SK-N-SH (cell line): ENCODE results near the gene OR52E5. TPM values are rescaled to one million over a fixed set of nuclear protein-coding genes. Genes with fewer than 3 reads are reported as not detected.

Experiments used
- CTCF ChIA-PET: fragments of 300-600, 350-600 bp; formaldehyde crosslinking; extraction: SDS; loops from one replicate; lab custom pipeline; 2021; lab: Yijun Ruan, JAX
- POLR2A ChIA-PET: fragments of 350-600 bp; sonication (Branson Sonifier 250); formaldehyde crosslinking; extraction: SDS; loops from one replicate; lab custom pipeline; 2020; ENCODE audit warnings: antibody characterized with exemption, inconsistent platforms; lab: Yijun Ruan, JAX
- DNase-seq: peaks from one replicate; pipeline ENCODE4 v3.0.0; 2012
- H2AFZ ChIP-seq: fragments of 200-600 bp; sonication (generic); 2 replicates; pipeline ENCODE4 v1.8.1; 2016; ENCODE audit warnings: antibody characterized with exemption, mild to moderate bottlenecking, low read depth
- H3F3A ChIP-seq: fragments of 200-600 bp; sonication (generic); replicated peaks from 2 replicates; pipeline ENCODE3; 2016; ENCODE audit warnings: antibody characterized with exemption, mild to moderate bottlenecking; ENCODE audit not compliant: insufficient read depth
- H3K27ac ChIP-seq, 2 experiments: fragments of 200-500 bp in 1 of 2; fragments of 200-600 bp in 1 of 2; sonication (Bioruptor generic) in 1 of 2; sonication (generic), shearing (Covaris generic) in 1 of 2; 2 replicates each; pipeline versions ENCODE4 v1.5.1 to v1.6.1; 2014 to 2016; ENCODE audit warnings: low read depth in 2 of 2, inconsistent platforms in 1 of 2, low read length in 1 of 2, mild to moderate bottlenecking in 1 of 2, mixed read lengths in 1 of 2
- H3K27me3 ChIP-seq: fragments of 200-600 bp; sonication (generic), shearing (Covaris generic); 2 replicates; pipeline ENCODE4 v1.6.1; 2016; ENCODE audit warnings: mixed run types; ENCODE audit not compliant: insufficient read depth
- H3K36me3 ChIP-seq, 2 experiments: fragments of 200-500 bp in 1 of 2; fragments of 200-600 bp in 1 of 2; sonication (Bioruptor generic) in 1 of 2; sonication (generic) in 1 of 2; replicated peaks in 1 of 2; 2 replicates each; pipeline versions ENCODE3 to v1.5.1; 2014 to 2016; ENCODE audit warnings: low read length in 1 of 2, mild to moderate bottlenecking in 1 of 2; ENCODE audit not compliant: insufficient read depth in 2 of 2, control insufficient read depth in 1 of 2
- H3K4me1 ChIP-seq, 2 experiments: fragments of 200-500 bp in 1 of 2; fragments of 200-600 bp in 1 of 2; sonication (Bioruptor generic) in 1 of 2; sonication (generic), shearing (Covaris generic) in 1 of 2; 2 replicates each; pipeline versions ENCODE4 v1.5.1 to v1.6.1; 2014 to 2016; ENCODE audit warnings: low read depth in 1 of 2, low read length in 1 of 2, mixed run types in 1 of 2; ENCODE audit not compliant: insufficient read depth in 2 of 2, control insufficient read depth in 1 of 2
- H3K4me2 ChIP-seq: fragments of 200-600 bp; sonication (generic), shearing (Covaris generic); 2 replicates; pipeline ENCODE4 v1.6.1; 2017; ENCODE audit warnings: mixed run types
- H3K4me3 ChIP-seq, 2 experiments: fragments of 200-500 bp in 1 of 2; fragments of 200-600 bp in 1 of 2; sonication (Bioruptor generic) in 1 of 2; sonication (generic), shearing (Covaris generic) in 1 of 2; 2 replicates each; pipeline versions ENCODE4 v1.5.1 to v1.8.1; 2014 to 2016; ENCODE audit warnings: low read depth in 2 of 2, inconsistent platforms in 1 of 2, low read length in 1 of 2, mild to moderate bottlenecking in 1 of 2, mixed read lengths in 1 of 2, moderate library complexity in 1 of 2
- H3K79me2 ChIP-seq: fragments of 200-600 bp; sonication (generic); 2 replicates; pipeline ENCODE4 v1.8.1; 2017; ENCODE audit warnings: mild to moderate bottlenecking; ENCODE audit not compliant: insufficient read depth
- H3K9ac ChIP-seq: fragments of 200-600 bp; sonication (generic); 2 replicates; pipeline ENCODE4 v1.6.1; 2017; ENCODE audit warnings: mixed run types
- H3K9me2 ChIP-seq: fragments of 200-600 bp; sonication (generic); 2 replicates; pipeline ENCODE4 v1.6.1; 2017; ENCODE audit warnings: mixed run types
- H3K9me3 ChIP-seq: fragments of 200-600 bp; sonication (generic); 2 replicates; pipeline ENCODE4 v1.6.1; 2017; ENCODE audit warnings: mixed run types, mild to moderate bottlenecking, moderate library complexity
- H4K20me1 ChIP-seq: fragments of 200-600 bp; sonication (generic); 2 replicates; pipeline ENCODE4 v1.6.1; 2017; ENCODE audit warnings: mild to moderate bottlenecking, mixed run types; ENCODE audit not compliant: insufficient read depth
- CTCF ChIP-seq: fragments of 200-600 bp; sonication (generic); IDR thresholded peaks from 2 replicates; pipeline ENCODE4 v1.6.1; 2017; ENCODE audit warnings: antibody characterized with exemption, mild to moderate bottlenecking, moderate library complexity
- ELF1 ChIP-seq: IDR thresholded peaks from 2 replicates; pipeline ENCODE4 v1.4.0; 2012
- EZH2phosphoT487 ChIP-seq: fragments of 200-600 bp; sonication (generic); IDR thresholded peaks from 2 replicates; pipeline ENCODE4 v1.6.1; 2017; ENCODE audit warnings: low read depth, mixed run types, mild to moderate bottlenecking, antibody characterized with exemption, moderate library complexity, borderline replicate concordance
- FOSL2 ChIP-seq: IDR thresholded peaks from 2 replicates; pipeline ENCODE4 v1.4.0; 2012; ENCODE audit warnings: low read depth, mild to moderate bottlenecking, moderate library complexity, borderline replicate concordance
- FOXJ3 ChIP-seq: sonication (generic); formaldehyde crosslinking; IDR thresholded peaks from 2 replicates; pipeline ENCODE4 v1.5.1; 2020; ENCODE audit warnings: mild to moderate bottlenecking, missing genetic modification reagents
- FOXM1 ChIP-seq: IDR thresholded peaks from 2 replicates; pipeline ENCODE4 v1.4.0; 2012; ENCODE audit warnings: low read depth, mild to moderate bottlenecking
- GABPA ChIP-seq: IDR thresholded peaks from 2 replicates; pipeline ENCODE4 v1.4.0; 2012; ENCODE audit warnings: low read depth, mild to moderate bottlenecking
- GATA2 ChIP-seq: sonication (generic); formaldehyde crosslinking; IDR thresholded peaks from 2 replicates; pipeline ENCODE4 v1.5.0; 2020; ENCODE audit warnings: mild to moderate bottlenecking, missing genetic modification reagents
- IRF3 ChIP-seq: fragments of 150-350 bp; IDR thresholded peaks from 2 replicates; pipeline ENCODE4 v1.6.1; 2016; ENCODE audit warnings: mild to moderate bottlenecking, low read depth, low read length
- MEF2A ChIP-seq: IDR thresholded peaks from 2 replicates; pipeline ENCODE4 v1.4.0; 2012; ENCODE audit warnings: low read depth, borderline replicate concordance
- NFIC ChIP-seq: IDR thresholded peaks from 2 replicates; pipeline ENCODE4 v1.4.0; 2012; ENCODE audit warnings: borderline replicate concordance
- NRF1 ChIP-seq: IDR thresholded peaks from 2 replicates; pipeline ENCODE4 v1.6.1; 2012; ENCODE audit warnings: low read depth, mild to moderate bottlenecking, low read length
- RAD21 ChIP-seq: IDR thresholded peaks from 2 replicates; pipeline ENCODE4 v1.6.1; 2012; ENCODE audit warnings: mild to moderate bottlenecking, low read length
- RXRA ChIP-seq: IDR thresholded peaks from 2 replicates; pipeline ENCODE4 v1.4.0; 2012; ENCODE audit warnings: low read depth, mild to moderate bottlenecking, borderline replicate concordance
- SMC3 ChIP-seq: IDR thresholded peaks from 2 replicates; pipeline ENCODE4 v1.6.1; 2012; ENCODE audit warnings: low read depth, low read length, improper control_type of control experiment
- TEAD4 ChIP-seq: IDR thresholded peaks from 2 replicates; pipeline ENCODE4 v1.4.0; 2012; ENCODE audit warnings: mild to moderate bottlenecking, borderline replicate concordance; ENCODE audit not compliant: insufficient read depth
- USF2 ChIP-seq: fragments of 150-350 bp; IDR thresholded peaks from 2 replicates; pipeline ENCODE4 v1.6.1; 2017; ENCODE audit warnings: antibody characterized with exemption, low read length, low read depth, borderline replicate concordance
- YY1 ChIP-seq: IDR thresholded peaks from 2 replicates; pipeline ENCODE4 v1.4.0; 2012; ENCODE audit warnings: low read depth, mild to moderate bottlenecking
- ZBTB33 ChIP-seq: IDR thresholded peaks from 2 replicates; pipeline ENCODE4 v1.4.0; 2012; ENCODE audit warnings: low read depth, borderline replicate concordance
- WGBS: methylation state at CpG from one replicate; pipeline ENCODE4 v1.1.6; 2017; ENCODE audit warnings: low lambda C conversion rate; 5-methylcytosine and 5-hydroxymethylcytosine counted together
- polyA plus RNA-seq, 3 experiments: library from polyadenylated mRNA; depleted of rRNA; stranded (reverse); fragments of >200 nt; gene quantifications; 2 replicates each; pipeline ENCODE4 v1.2.3, GENCODE V29; 2012

Gene OR52E5
- polyA plus RNA-seq, 1 of the 3 experiments (the other 2 are of a cell fraction), result not detected

- TF ChIP-seq USF2, result no peak
- no peak for TF ChIP-seq GABPA
- no peak for TF ChIP-seq FOSL2
- TF ChIP-seq GATA2 (CRISPR knock-in tag), result no peak
Observed at GRCh38 chr11:5899534-5899933, 6.5 kb downstream of the OR52E5 start (continued).

- POLR2A ChIA-PET, result no interaction called here
Observed at GRCh38 chr11:5910540-5910939, 17.5 kb downstream of the OR52E5 start.

More at GRCh38 chr11:5910540-5910939, 17.5 kb downstream of the OR52E5 start:
- no peaks in the 10 kb centered on the region for H3K79me2 ChIP-seq
- H3K27ac ChIP-seq, result no peak overlapping the region
- no peaks in the 10 kb centered on the region for H4K20me1 ChIP-seq
- no peaks in the 10 kb centered on the region for H3K4me1 ChIP-seq
- no peaks in the 10 kb centered on the region for H3F3A ChIP-seq
- no peak overlapping the region for H3K4me2 ChIP-seq
- H3K27me3 ChIP-seq, result no peaks in the 10 kb centered on the region
- no peak overlapping the region for H3K4me3 ChIP-seq
- no peak for TF ChIP-seq MEF2A
- TF ChIP-seq NRF1, result no peak
- TF ChIP-seq FOXM1, result no peak
- no peak for TF ChIP-seq EZH2phosphoT487
- no peak for TF ChIP-seq IRF3
- no peak for TF ChIP-seq ELF1
- TF ChIP-seq NFIC, result no peak
- no peak for TF ChIP-seq RAD21
- TF ChIP-seq ZBTB33, result no peak
- TF ChIP-seq YY1, result no peak
- no peak for TF ChIP-seq SMC3
- no peak for TF ChIP-seq GABPA
- no peak for TF ChIP-seq CTCF
- no peak for TF ChIP-seq FOXJ3 (CRISPR knock-in tag)
- TF ChIP-seq RXRA, result no peak
- no peak for TF ChIP-seq TEAD4
- TF ChIP-seq, all 33 proteins: peak for 0
- Histone ChIP-seq H3K9ac (no peak overlapping the region), H3K9me3 (no peaks in the 10 kb centered on the region), H2AFZ (no peak overlapping the region), H3K9me2 (no peaks in the 10 kb centered on the region), H3K36me3 (no peaks in the 10 kb centered on the region)
- DNase-seq, result no peak
- 0% methylated on average over 1 of the region's 2 CpGs for WGBS
- CTCF ChIA-PET, result no interaction called here
